Stimulated activated CD4-positive, alpha-beta T cell treated with anti-CD3 and anti-CD28 coated beads, Interleukin-4, amount 100 ng/mL, for 24 hours (primary cell): ENCODE results near the gene LRIT2.
"Not testable (repeated sequence)": the region's sequence is repeated elsewhere in the genome, so short reads cannot be mapped to it uniquely, and the experiment has no call there.

ENCODE experiments used
- DNase-seq: peaks from one replicate; pipeline ENCODE4 v3.0.0-alpha.2; 2020

Gene LRIT2

GRCh38 chr10:84180386-84180785 lies 45.0 kb downstream of the LRIT2 start:
- DNase-seq, result not testable (repeated sequence)

GRCh38 chr10:84179059-84179710 lies 46.2 kb downstream of the LRIT2 start:
- DNase-seq, result no peak

- no peak for DNase-seq
Observed at GRCh38 chr10:84178160-84178609, 47.2 kb downstream of the LRIT2 start.

DNA sequence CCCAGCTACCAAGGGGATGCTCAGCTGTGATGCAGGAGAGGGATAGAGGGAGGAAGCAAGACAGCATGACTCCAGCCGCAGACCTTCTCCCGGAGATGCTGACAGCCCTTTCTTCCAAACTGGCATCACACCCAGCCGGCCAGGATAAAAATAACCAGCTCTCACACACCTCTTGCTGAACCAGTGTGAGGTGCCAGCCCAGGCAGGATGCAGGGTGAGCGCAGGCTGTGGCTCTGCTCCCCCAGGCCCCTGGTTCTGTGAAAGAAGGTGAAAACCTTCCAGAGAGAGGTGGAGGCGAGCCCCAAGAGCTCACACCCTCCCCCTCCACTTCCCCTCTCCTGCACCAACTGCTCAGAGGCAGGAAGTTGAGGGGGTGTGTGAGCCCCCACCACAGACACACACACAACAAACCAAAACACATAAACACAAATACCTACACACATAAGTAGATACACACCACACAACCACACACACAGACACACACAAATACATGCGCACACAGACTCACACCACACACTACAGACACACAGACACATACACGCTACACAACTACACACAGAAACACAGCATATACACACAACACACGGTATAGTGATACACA lies 47.7 kb downstream of the LRIT2 start:
- DNase-seq, result no peak

GRCh38 chr10:84176836-84177474 lies 48.4 kb downstream of the LRIT2 start:
- no peak for DNase-seq

DNA sequence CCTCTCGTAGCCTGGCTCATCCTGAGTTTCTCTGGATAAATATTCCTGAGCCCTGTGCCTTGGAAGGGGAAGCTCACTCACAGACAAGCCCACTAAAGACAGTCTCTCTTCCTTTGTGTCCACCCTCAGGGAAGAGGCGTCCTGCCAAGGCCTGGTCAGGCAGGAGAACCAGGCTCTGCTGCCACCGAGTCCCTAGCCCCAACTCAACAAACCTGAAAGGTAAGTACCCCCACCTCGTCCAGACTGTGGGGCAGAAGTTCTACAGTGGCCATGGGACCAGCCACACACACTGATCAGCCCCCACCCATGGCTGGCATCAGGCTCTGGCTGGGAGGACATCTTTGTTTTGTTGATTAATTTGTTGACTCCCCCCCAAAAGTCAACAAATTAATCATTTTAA lies 49.0 kb downstream of the LRIT2 start:
- DNase-seq, result no peak

- DNase-seq, result no peak
Observed at GRCh38 chr10:84175436-84175835, 49.9 kb downstream of the LRIT2 start.

DNA sequence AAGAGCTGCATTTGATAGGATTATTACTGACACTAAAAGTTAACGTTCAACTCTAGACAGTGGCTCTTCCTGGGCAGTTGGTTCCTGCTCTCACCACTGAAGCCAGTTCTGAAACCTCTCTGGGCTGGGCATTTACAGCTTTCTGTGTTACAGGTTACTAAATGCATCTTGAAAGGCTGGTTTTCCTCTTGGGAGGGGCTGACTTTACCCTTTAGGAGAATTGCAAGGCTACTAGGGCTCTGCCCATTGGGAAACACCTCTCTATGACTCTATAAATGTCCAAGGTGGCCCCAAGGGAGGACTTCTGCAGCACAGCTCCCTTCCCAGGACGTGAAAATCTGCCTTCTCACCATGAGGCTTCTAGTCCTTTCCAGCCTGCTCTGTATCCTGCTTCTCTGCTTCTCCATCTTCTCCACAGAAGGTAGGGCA lies 51.8 kb downstream of the LRIT2 start, which contains the start of gene GPR15LG:
TSS of gene GPR15LG (plus strand) at position 301 of the 429 bp plus-strand sequence. CDS start at position 352, 51 bp downstream.
- no peak for DNase-seq

DNA sequence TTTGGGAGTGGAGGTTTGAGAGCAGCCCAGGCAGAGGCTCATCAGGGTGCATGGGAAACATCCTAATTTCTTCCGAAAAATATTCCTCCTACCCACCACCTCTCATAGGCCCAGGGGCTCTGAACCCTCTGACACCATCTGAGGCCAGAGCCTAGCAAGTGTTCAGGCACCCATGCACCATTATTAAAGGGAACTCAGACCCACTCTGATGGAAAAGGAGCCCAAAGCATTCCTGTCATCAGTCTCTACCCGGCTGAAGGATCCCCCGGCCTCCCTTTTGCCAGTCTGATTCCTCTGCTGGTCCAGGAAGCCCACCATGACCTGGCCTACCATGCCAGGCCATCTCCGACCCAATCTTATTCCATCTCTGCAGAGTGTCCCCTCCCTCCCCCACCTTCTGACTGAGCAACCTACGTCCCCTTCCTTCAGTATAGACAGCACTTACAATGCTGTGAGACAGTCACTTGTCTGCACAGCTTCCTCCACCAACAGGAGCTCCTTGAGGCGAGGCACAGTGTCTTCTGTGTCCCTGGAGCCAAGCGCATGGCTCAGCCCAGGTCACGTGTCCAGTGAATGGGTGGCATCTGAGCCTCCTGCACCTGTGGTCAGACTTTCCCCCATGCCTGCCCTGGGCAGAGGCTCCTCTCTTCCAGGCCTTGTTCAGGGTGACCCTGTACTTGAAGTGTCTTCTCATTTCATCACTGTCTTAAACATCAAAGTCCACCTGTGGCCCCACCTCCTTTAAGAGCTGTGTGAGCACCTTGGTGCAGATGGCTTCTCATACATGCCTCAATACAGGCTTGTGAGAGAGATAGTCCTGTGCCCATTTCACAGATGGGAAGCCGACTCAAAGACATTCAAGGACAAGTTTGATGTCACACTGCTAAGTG lies 52.6 kb downstream of the LRIT2 start:
- no peak for DNase-seq

GRCh38 chr10:84171700-84172466 lies 53.5 kb downstream of the LRIT2 start:
- not testable (repeated sequence) for DNase-seq

GRCh38 chr10:84171237-84171636 lies 54.1 kb downstream of the LRIT2 start:
- DNase-seq, result not testable (repeated sequence)
